Hepatocyte (in vitro differentiated cells): ENCODE data around the gene DIP2B.

Source experiments
- EZH2 ChIP-seq: fragments of 200-600 bp; sonication (generic); IDR thresholded peaks from 2 replicates; pipeline ENCODE4 v1.6.1; 2016; ENCODE audit warnings: antibody characterized with exemption, mild to moderate bottlenecking, borderline replicate concordance
- EZH2phosphoT487 ChIP-seq: fragments of 200-600 bp; sonication (generic); IDR thresholded peaks from one replicate; pipeline ENCODE4 v1.6.1; 2018; ENCODE audit warnings: antibody characterized with exemption, mild to moderate bottlenecking, low read depth, moderate library complexity; ENCODE audit not compliant: unreplicated experiment, severe bottlenecking
- TF ChIP-seq, protein P1 (sequence below): fragments of 200-600 bp; sonication (generic); IDR thresholded peaks from 2 replicates; pipeline ENCODE4 v1.5.1; 2016; ENCODE audit warnings: antibody characterized with exemption, mild to moderate bottlenecking; ENCODE audit not compliant: poor library complexity

DNA sequence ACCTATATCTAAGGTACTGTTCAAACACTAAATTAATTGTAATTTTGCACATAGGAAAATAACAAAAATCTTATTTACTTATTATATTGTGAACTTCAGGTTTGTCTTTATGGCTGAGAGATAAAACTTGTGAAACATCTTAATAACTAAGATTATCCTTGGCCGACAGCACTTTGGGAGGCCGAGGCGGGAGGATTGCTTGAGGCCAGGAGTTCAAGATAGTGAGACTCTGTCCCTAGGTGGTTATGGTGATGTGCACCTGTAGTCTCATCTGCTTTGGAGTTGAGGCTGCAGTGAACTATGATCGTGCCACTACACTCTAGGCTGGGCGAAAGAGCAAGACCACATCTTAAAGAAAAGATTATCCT lies 22.6 kb downstream of the DIP2B start:
- TF ChIP-seq, protein P1, sequence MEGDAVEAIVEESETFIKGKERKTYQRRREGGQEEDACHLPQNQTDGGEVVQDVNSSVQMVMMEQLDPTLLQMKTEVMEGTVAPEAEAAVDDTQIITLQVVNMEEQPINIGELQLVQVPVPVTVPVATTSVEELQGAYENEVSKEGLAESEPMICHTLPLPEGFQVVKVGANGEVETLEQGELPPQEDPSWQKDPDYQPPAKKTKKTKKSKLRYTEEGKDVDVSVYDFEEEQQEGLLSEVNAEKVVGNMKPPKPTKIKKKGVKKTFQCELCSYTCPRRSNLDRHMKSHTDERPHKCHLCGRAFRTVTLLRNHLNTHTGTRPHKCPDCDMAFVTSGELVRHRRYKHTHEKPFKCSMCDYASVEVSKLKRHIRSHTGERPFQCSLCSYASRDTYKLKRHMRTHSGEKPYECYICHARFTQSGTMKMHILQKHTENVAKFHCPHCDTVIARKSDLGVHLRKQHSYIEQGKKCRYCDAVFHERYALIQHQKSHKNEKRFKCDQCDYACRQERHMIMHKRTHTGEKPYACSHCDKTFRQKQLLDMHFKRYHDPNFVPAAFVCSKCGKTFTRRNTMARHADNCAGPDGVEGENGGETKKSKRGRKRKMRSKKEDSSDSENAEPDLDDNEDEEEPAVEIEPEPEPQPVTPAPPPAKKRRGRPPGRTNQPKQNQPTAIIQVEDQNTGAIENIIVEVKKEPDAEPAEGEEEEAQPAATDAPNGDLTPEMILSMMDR: no peak
- TF ChIP-seq EZH2phosphoT487: no peak
- TF ChIP-seq EZH2: no peak
